Measurements from ENCODE around the gene RNF150. TPM values are rescaled to one million over a fixed set of nuclear protein-coding genes. Genes with fewer than 3 reads are reported as not detected.

Gene RNF150
- total and polyA plus RNA-seq, 8 donors: 1.9 to 15.2 (median 14.1) TPM

DNA sequence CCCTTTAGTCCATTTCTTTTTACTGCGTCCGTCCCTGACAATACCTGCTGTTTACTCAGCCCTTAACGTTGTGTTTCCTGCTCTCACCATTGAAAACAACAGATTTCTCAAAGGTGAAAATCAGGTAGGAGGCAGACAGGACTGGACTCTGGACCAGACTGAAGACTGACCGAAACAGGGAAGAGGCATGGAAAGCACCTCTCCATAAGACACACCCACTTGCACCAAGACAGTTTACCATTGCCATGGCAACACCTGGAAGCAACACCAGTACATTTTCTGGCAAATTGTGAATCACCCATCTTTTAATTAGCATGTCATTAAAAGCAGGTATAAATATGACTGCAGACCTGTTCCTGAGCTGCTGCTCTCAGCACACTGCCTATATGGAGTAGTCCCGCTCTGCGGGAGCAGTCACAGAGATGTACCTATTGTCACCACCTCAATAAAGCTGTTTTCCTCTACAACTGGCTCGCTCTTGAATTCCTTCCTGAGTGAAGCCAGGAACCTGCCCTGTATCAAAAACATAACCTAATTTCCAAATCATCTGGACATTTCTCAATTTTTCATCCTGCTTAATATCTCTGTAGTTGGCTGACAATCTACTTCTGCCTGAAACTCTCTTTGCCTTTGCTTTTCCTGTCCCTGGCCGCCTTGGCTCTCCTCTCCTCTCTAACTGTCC is 117.0 kb downstream of the RNF150 start:
- Histone ChIP-seq H3K27me3 (no peaks in the 10 kb centered on the region), H3K4me1 (no peaks in the 10 kb centered on the region), H3K27ac (no peak overlapping the region), H3K4me3 (no peak overlapping the region), H3K9me3 (no peaks in the 10 kb centered on the region), H3K36me3 (no peaks in the 10 kb centered on the region)
- intact Hi-C loops (cut with DNase I): no loop called here
- TF ChIP-seq, protein P1, sequence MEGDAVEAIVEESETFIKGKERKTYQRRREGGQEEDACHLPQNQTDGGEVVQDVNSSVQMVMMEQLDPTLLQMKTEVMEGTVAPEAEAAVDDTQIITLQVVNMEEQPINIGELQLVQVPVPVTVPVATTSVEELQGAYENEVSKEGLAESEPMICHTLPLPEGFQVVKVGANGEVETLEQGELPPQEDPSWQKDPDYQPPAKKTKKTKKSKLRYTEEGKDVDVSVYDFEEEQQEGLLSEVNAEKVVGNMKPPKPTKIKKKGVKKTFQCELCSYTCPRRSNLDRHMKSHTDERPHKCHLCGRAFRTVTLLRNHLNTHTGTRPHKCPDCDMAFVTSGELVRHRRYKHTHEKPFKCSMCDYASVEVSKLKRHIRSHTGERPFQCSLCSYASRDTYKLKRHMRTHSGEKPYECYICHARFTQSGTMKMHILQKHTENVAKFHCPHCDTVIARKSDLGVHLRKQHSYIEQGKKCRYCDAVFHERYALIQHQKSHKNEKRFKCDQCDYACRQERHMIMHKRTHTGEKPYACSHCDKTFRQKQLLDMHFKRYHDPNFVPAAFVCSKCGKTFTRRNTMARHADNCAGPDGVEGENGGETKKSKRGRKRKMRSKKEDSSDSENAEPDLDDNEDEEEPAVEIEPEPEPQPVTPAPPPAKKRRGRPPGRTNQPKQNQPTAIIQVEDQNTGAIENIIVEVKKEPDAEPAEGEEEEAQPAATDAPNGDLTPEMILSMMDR (IDR thresholded peaks at IDR 0.05): no peak
- ATAC-seq (peak; percentile 22), DNase-seq (no peak)

DNA sequence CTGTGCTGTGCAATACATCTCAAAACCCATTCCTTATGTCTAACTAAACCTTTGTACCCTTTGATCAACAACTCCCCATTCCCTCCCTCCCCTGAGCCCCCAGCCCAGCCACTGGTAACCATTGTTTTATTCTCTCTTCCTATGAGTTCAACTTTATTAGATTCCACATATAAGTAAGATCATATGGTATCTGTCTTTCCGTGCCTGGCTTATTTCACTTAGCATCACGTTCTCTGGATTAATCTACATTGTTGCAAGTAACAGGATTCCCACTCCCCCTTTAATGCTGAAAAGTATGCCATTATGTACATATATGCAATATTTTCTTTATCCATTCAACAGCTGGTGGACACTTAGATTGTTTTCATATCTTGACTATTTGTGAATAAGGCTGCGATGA is 119.4 kb downstream of the RNF150 start:
- TF ChIP-seq, protein P1 (IDR thresholded peaks at IDR 0.05): no peak
- no peak overlapping the region for H3K27ac ChIP-seq
- H3K4me3 ChIP-seq: no peak overlapping the region
- H3K9me3 ChIP-seq: no peaks in the 10 kb centered on the region
- no peaks in the 10 kb centered on the region for H3K4me1 ChIP-seq
- ATAC-seq: no peak
- H3K36me3 ChIP-seq: no peaks in the 10 kb centered on the region
- H3K27me3 ChIP-seq: no peaks in the 10 kb centered on the region
- no peak for DNase-seq
- intact Hi-C loops (cut with DNase I): no loop called here

DNA sequence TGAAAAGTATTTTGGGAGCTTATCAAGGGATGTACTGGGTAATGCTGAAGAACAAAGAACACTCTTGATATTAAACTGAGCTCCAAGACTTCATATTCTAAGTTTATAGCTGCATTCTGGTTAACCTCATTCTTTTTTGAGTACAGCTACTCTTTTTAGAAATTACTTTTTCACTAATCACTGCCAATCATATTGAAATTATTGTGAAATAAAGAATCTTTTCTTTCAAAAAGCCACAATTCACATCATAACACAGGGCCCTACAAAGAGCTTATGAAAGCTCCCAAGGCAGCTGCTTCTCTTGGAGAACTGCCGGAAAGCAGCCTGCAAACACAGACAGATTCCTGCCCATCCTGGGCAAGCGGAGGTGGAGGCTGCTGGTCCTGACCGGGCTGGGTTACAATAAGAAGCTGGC is 121.4 kb downstream of the RNF150 start:
- ATAC-seq (no peak), DNase-seq (no peak)
- Histone ChIP-seq H3K4me3 (no peak overlapping the region), H3K27ac (no peak overlapping the region), H3K9me3 (no peaks in the 10 kb centered on the region), H3K27me3 (no peaks in the 10 kb centered on the region), H3K36me3 (no peaks in the 10 kb centered on the region), H3K4me1 (no peaks in the 10 kb centered on the region)
- intact Hi-C loops (cut with DNase I): no loop called here
- TF ChIP-seq, protein P1 (IDR thresholded peaks at IDR 0.05): no peak

DNA sequence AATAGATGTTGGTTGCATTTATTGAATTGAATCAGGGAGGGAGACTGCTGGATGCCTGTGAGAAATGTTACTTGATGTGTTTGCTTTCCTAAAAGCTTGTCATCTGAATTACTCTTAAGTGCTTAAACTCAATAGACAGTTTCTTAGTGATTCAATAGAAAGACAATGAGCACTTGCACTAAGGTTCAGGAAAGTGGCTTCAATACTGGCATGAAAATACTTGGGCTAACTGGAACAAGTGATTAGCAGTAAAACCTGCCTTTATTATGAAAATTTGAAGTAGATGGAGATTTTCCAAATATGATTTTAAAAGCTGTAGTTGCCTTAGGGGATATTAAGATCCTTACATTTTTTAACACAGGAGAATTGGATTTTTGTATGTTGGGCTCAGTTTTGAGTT is 123.3 kb downstream of the RNF150 start:
- no peaks in the 10 kb centered on the region for H3K36me3 ChIP-seq
- no peaks in the 10 kb centered on the region for H3K27me3 ChIP-seq
- ATAC-seq (no peak), DNase-seq (no peak)
- intact Hi-C loops (cut with DNase I): no loop called here
- no peak overlapping the region for H3K27ac ChIP-seq
- no peaks in the 10 kb centered on the region for H3K4me1 ChIP-seq
- H3K9me3 ChIP-seq: no peaks in the 10 kb centered on the region
- H3K4me3 ChIP-seq: no peak overlapping the region
- TF ChIP-seq, protein P1 (IDR thresholded peaks at IDR 0.05): no peak

DNA sequence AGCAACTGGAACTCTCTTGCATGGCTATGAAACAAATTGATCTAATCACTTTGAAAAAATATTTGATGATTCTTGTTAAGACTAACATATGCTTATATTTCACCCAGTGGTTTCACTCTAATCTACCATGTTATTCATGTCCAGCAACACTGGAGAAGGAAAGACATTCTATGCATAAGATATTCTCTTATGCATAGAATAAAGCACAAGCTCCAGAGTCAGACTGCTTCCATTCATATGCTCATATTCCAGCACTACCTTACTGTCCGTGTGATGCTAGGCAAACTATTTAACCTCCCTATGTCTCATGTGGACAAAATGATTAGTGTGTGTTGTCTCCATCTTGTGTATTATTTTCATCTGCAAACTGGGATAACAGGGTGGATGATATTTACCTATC is 124.1 kb downstream of the RNF150 start:
- H3K4me3 ChIP-seq: no peak overlapping the region
- no peak overlapping the region for H3K27ac ChIP-seq
- intact Hi-C loops (cut with DNase I): no loop called here
- no peaks in the 10 kb centered on the region for H3K36me3 ChIP-seq
- H3K9me3 ChIP-seq: no peaks in the 10 kb centered on the region
- no peaks in the 10 kb centered on the region for H3K4me1 ChIP-seq
- ATAC-seq (no peak), DNase-seq (no peak)
- H3K27me3 ChIP-seq: no peaks in the 10 kb centered on the region
- TF ChIP-seq, protein P1 (IDR thresholded peaks at IDR 0.05): no peak
